HFF-Myc (cell line): ENCODE results near the gene SYNPR.

Source experiments
- DNase-seq: peaks from one replicate; pipeline ENCODE4 v3.0.0-alpha.2; 2011; ENCODE audit warnings: low read depth; ENCODE audit errors: extremely low read depth
- H3K4me3 ChIP-seq: replicated peaks from 2 replicates; pipeline ENCODE4 v1.5.1; 2011; ENCODE audit warnings: low read depth, mild to moderate bottlenecking, control low read depth, low read length
- CTCF ChIP-seq: IDR thresholded peaks from 2 replicates; pipeline ENCODE4 v1.5.1; 2012; ENCODE audit warnings: mild to moderate bottlenecking, low read depth, low read length, control low read depth; ENCODE audit errors: missing control alignments

Gene SYNPR

GRCh38 chr3:63414607-63415006 is 136.5 kb downstream of the SYNPR start:
- DNase-seq = no peak
- no peak for TF ChIP-seq CTCF
- H3K4me3 ChIP-seq = no peak overlapping the region

GRCh38 chr3:63429905-63430304 is 151.8 kb downstream of the SYNPR start:
- no peak for TF ChIP-seq CTCF
- H3K4me3 ChIP-seq = no peak overlapping the region
- no peak for DNase-seq

- no peak for TF ChIP-seq CTCF
- no peak for DNase-seq
- no peak overlapping the region for H3K4me3 ChIP-seq
Observed at GRCh38 chr3:63430875-63431274, 152.8 kb downstream of the SYNPR start.

- no peak for TF ChIP-seq CTCF
- no peak for DNase-seq
- no peak overlapping the region for H3K4me3 ChIP-seq
Observed at GRCh38 chr3:63437858-63438257, 159.8 kb downstream of the SYNPR start.

- DNase-seq = no peak
- TF ChIP-seq CTCF = no peak
- H3K4me3 ChIP-seq = no peak overlapping the region
Observed at GRCh38 chr3:63438826-63439371, 160.8 kb downstream of the SYNPR start.

- TF ChIP-seq CTCF = no peak
- H3K4me3 ChIP-seq = no peak overlapping the region
- DNase-seq = no peak
Observed at GRCh38 chr3:63441262-63441661, 163.2 kb downstream of the SYNPR start.

- TF ChIP-seq CTCF = no peak
- H3K4me3 ChIP-seq = no peak overlapping the region
- DNase-seq = no peak
Observed at GRCh38 chr3:63442918-63443317, 164.8 kb downstream of the SYNPR start.
